ENCODE data around the gene FGF21. TPM values are rescaled to one million over a fixed set of nuclear protein-coding genes. Genes with fewer than 3 reads are reported as not detected.

The FGF21 gene
- total RNA-seq, 1 donor from 2014 or later = not detected

- H3K36me3 Mint-ChIP-seq = no peaks in the 10 kb centered on the region
- H3K4me1 Mint-ChIP-seq (ENCODE audit: unreplicated experiment) = peaks cover 8% of the 10 kb centered on the region
- peaks cover 7% of the 10 kb centered on the region for H3K27me3 Mint-ChIP-seq
- no peaks in the 10 kb centered on the region for H3K9me3 Mint-ChIP-seq
- TF ChIP-seq, protein P1, sequence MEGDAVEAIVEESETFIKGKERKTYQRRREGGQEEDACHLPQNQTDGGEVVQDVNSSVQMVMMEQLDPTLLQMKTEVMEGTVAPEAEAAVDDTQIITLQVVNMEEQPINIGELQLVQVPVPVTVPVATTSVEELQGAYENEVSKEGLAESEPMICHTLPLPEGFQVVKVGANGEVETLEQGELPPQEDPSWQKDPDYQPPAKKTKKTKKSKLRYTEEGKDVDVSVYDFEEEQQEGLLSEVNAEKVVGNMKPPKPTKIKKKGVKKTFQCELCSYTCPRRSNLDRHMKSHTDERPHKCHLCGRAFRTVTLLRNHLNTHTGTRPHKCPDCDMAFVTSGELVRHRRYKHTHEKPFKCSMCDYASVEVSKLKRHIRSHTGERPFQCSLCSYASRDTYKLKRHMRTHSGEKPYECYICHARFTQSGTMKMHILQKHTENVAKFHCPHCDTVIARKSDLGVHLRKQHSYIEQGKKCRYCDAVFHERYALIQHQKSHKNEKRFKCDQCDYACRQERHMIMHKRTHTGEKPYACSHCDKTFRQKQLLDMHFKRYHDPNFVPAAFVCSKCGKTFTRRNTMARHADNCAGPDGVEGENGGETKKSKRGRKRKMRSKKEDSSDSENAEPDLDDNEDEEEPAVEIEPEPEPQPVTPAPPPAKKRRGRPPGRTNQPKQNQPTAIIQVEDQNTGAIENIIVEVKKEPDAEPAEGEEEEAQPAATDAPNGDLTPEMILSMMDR (conservative IDR thresholded peaks at IDR 0.05) = no peak
- no peak overlapping the region for H3K27ac Mint-ChIP-seq
- H3K4me3 Mint-ChIP-seq = no peak overlapping the region
- DNase-seq (ENCODE audit: extremely low spot score, unreplicated experiment) = no peak
Observed at GRCh38 chr19:48772503-48772953, 17.2 kb downstream of the FGF21 start.

DNA sequence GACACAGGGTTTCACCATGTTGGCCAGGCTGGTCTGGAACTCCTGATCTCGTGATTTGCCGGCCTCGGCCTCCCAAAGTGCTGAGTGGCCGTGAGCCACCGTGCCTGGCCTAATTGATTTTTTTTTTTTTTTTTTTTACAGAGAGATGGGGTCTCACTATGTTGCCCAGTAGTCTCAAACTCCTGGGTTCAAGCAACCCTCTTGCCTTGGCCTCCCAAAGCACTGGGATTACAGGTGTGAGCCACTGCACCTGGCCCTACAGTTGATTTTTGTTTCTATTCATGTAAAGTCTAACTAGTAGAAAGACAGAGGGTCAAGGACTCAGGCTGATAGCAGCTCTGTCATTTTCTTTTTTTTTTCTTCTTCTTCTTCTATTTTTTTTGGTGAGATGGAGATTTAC is 21.8 kb downstream of the FGF21 start:
- no peaks in the 10 kb centered on the region for H3K9me3 Mint-ChIP-seq
- H3K36me3 Mint-ChIP-seq = no peaks in the 10 kb centered on the region
- no peak for DNase-seq (ENCODE audit: extremely low spot score, unreplicated experiment)
- TF ChIP-seq, protein P1 (conservative IDR thresholded peaks at IDR 0.05) = no peak
- peaks cover 15% of the 10 kb centered on the region for H3K4me1 Mint-ChIP-seq (ENCODE audit: unreplicated experiment)
- H3K27me3 Mint-ChIP-seq = no peaks in the 10 kb centered on the region
- no peak overlapping the region for H3K4me3 Mint-ChIP-seq
- H3K27ac Mint-ChIP-seq = no peak overlapping the region

DNA sequence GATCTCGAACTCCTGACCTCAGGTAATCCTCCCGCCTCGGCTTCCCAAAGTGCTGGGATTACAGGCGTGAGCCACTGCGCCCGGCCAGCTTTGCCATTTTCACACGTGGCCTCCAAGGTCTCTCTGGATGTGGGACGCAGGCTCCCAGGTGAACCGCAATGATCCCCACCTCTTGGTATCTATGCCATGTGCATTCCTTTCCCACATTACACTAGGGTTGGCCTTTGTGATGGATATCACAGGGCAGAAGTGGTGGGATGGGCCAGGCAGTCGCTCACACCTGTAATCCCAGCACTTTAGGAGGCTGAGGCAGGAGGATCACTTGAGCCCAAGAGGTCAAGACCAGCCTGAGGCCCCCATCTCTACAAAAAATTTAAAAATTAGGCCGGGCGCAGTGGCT is 22.4 kb downstream of the FGF21 start:
- H3K4me3 Mint-ChIP-seq = no peak overlapping the region
- H3K36me3 Mint-ChIP-seq = no peaks in the 10 kb centered on the region

GRCh38 chr19:48779636-48780035 is 24.3 kb downstream of the FGF21 start:
- H3K4me1 Mint-ChIP-seq (ENCODE audit: unreplicated experiment) = peaks cover 14% of the 10 kb centered on the region
- H3K27me3 Mint-ChIP-seq = no peaks in the 10 kb centered on the region
- H3K4me3 Mint-ChIP-seq = no peak overlapping the region
- no peak for DNase-seq (ENCODE audit: extremely low spot score, unreplicated experiment)
- TF ChIP-seq, protein P1 (conservative IDR thresholded peaks at IDR 0.05) = no peak
- no peak overlapping the region for H3K27ac Mint-ChIP-seq
- H3K9me3 Mint-ChIP-seq = no peaks in the 10 kb centered on the region
- H3K36me3 Mint-ChIP-seq = no peaks in the 10 kb centered on the region

More for the DNA sequence above, 22.4 kb downstream of the FGF21 start:
- TF ChIP-seq, protein P1 (conservative IDR thresholded peaks at IDR 0.05) = no peak
- H3K27ac Mint-ChIP-seq = no peak overlapping the region
- peaks cover 15% of the 10 kb centered on the region for H3K4me1 Mint-ChIP-seq (ENCODE audit: unreplicated experiment)
- no peak for DNase-seq (ENCODE audit: extremely low spot score, unreplicated experiment)
- no peaks in the 10 kb centered on the region for H3K27me3 Mint-ChIP-seq
- H3K9me3 Mint-ChIP-seq = no peaks in the 10 kb centered on the region

DNA sequence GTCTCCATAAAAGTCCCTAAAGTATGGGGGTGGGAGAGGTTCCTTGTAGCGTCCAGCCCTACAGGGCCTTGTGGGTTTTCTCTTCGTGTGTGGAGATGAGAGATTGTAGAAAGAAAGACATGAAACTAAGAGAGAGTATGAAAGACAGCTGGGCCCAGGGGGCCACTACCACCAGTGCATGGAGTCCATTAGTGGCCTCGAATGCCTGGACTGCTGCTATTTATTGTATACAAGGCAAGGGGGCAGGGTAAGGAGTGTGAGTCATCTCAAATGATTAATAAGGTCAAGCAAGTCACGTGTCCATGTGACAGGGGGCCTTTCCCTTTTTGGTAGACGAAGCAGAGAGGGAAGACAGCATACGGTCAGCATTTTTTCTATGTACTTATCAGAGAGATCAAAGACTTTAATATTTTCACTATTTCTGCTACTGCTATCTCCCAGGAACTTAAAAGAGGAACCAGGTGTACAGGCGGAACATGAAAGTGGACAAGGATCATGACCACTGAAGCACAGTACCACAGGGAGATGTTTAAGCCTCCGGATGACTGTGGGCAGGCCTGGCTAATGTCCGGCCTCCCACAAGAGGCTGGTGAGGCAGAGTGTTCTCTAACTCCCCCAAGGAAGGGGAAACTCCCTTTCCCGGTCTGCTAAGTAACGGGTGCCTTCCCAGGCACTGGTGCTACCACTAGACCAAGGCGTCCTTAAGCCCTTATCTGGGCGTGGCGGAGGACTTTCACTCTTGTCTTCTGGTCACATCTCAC is 25.5 kb downstream of the FGF21 start:
- Mint-ChIP-seq H3K36me3 (no peaks in the 10 kb centered on the region), H3K4me1 (ENCODE audit: unreplicated experiment) (peaks cover 14% of the 10 kb centered on the region), H3K4me3 (peak overlapping the region; percentile 24), H3K9me3 (no peaks in the 10 kb centered on the region), H3K27me3 (no peaks in the 10 kb centered on the region), H3K27ac (peak overlapping the region; percentile 24)
- TF ChIP-seq, protein P1 (conservative IDR thresholded peaks at IDR 0.05) = no peak
- no peak for DNase-seq (ENCODE audit: extremely low spot score, unreplicated experiment)
